ENCODE results near the gene HTR3B. TPM values are rescaled to one million over a fixed set of nuclear protein-coding genes. Genes with fewer than 3 reads are reported as not detected.
"Not testable (repeated sequence)": the region's sequence is repeated elsewhere in the genome, so short reads cannot be mapped to it uniquely, and the experiment has no call there.

HTR3B gene
- polyA plus RNA-seq, 1 of the 3 experiments (the other 2 are of a cell fraction) = not detected

DNA sequence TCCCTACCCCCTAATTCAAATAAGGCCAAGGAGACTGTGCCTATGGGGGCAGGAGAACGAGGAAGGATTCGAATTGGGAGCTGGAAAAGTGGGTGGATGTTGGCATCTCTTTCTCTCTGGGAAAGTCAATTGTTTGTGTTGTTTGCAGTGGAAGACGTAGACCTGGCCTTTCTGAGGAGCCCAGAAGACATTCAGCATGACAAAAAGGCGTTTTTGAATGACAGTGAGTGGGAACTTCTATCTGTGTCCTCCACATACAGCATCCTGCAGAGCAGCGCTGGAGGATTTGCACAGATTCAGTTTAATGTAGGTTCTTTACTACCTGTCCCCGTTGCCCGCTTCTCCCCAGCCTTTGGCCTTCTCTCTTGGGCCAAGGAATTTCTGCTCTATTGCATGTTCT is 28.2 kb downstream of the HTR3B start:
- no peak for TF ChIP-seq JUND (IDR thresholded peaks at IDR 0.05)
- no peak for TF ChIP-seq EZH2phosphoT487 (IDR thresholded peaks at IDR 0.05; ENCODE audit: borderline replicate concordance, low read depth)
- TF ChIP-seq RFX5 (IDR thresholded peaks at IDR 0.05; ENCODE audit: low read length) = no peak
- no peak for TF ChIP-seq FOXJ3 (CRISPR knock-in tag; IDR thresholded peaks at IDR 0.05)
- no peak for TF ChIP-seq RCOR1 (IDR thresholded peaks at IDR 0.05; ENCODE audit: low read length)
- no peak for TF ChIP-seq MAX (IDR thresholded peaks at IDR 0.05; ENCODE audit: low read depth)
- TF ChIP-seq CHD2 (IDR thresholded peaks at IDR 0.05; ENCODE audit: low read length, partially characterized antibody) = no peak
- no peak for TF ChIP-seq GATA2 (CRISPR knock-in tag; IDR thresholded peaks at IDR 0.05)
- TF ChIP-seq, protein P1, sequence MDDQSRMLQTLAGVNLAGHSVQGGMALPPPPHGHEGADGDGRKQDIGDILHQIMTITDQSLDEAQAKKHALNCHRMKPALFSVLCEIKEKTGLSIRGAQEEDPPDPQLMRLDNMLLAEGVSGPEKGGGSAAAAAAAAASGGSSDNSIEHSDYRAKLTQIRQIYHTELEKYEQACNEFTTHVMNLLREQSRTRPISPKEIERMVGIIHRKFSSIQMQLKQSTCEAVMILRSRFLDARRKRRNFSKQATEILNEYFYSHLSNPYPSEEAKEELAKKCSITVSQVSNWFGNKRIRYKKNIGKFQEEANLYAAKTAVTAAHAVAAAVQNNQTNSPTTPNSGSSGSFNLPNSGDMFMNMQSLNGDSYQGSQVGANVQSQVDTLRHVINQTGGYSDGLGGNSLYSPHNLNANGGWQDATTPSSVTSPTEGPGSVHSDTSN (IDR thresholded peaks at IDR 0.05) = no peak
- no peak for TF ChIP-seq TCF12 (IDR thresholded peaks at IDR 0.05)
- TF ChIP-seq ELF1 (IDR thresholded peaks at IDR 0.05) = no peak
- TF ChIP-seq, protein P2, sequence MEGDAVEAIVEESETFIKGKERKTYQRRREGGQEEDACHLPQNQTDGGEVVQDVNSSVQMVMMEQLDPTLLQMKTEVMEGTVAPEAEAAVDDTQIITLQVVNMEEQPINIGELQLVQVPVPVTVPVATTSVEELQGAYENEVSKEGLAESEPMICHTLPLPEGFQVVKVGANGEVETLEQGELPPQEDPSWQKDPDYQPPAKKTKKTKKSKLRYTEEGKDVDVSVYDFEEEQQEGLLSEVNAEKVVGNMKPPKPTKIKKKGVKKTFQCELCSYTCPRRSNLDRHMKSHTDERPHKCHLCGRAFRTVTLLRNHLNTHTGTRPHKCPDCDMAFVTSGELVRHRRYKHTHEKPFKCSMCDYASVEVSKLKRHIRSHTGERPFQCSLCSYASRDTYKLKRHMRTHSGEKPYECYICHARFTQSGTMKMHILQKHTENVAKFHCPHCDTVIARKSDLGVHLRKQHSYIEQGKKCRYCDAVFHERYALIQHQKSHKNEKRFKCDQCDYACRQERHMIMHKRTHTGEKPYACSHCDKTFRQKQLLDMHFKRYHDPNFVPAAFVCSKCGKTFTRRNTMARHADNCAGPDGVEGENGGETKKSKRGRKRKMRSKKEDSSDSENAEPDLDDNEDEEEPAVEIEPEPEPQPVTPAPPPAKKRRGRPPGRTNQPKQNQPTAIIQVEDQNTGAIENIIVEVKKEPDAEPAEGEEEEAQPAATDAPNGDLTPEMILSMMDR (IDR thresholded peaks at IDR 0.05) = no peak
- no peak for TF ChIP-seq FOSL2 (IDR thresholded peaks at IDR 0.05; ENCODE audit: borderline replicate concordance, low read depth)
- TF ChIP-seq SIN3A (IDR thresholded peaks at IDR 0.05; ENCODE audit: borderline replicate concordance, low read depth, low read length) = no peak
- Histone ChIP-seq H3K79me2 (ENCODE audit: insufficient read depth) (no peaks in the 10 kb centered on the region), H3K36me3 (replicated peaks in 1 of 2; ENCODE audit: control insufficient read depth in 1 of 2, insufficient read depth in 2 of 2, low read length in 1 of 2) (no peaks in the 10 kb centered on the region), H3K4me1 (ENCODE audit: control insufficient read depth in 1 of 2, insufficient read depth in 2 of 2, low read depth in 1 of 2, low read length in 1 of 2) (no peaks in the 10 kb centered on the region), H3K9me3 (no peaks in the 10 kb centered on the region), H4K20me1 (ENCODE audit: insufficient read depth) (no peaks in the 10 kb centered on the region), H3K9me2 (no peaks in the 10 kb centered on the region), H3K4me2 (no peak overlapping the region), H3K9ac (no peak overlapping the region), H3F3A (replicated peaks; ENCODE audit: insufficient read depth) (no peaks in the 10 kb centered on the region), H3K27me3 (ENCODE audit: insufficient read depth) (no peaks in the 10 kb centered on the region; the same call in 1 of the 2 replicates), H3K27ac (ENCODE audit: low read depth in 2 of 2, low read length in 1 of 2) (no peak overlapping the region), H3K4me3 (ENCODE audit: low read depth in 2 of 2, low read length in 1 of 2) (no peak overlapping the region), H2AFZ (ENCODE audit: low read depth) (no peak overlapping the region)
- ChIA-PET POLR2A (no interaction called here), CTCF (no interaction called here)
- WGBS (ENCODE audit: low lambda C conversion rate) = 28% methylated on average over 7 of the region's 7 CpGs
- no peak for DNase-seq

- H3K9me3 ChIP-seq; H3K36me3 ChIP-seq (replicated peaks in 1 of 2; ENCODE audit: control insufficient read depth in 1 of 2, insufficient read depth in 2 of 2, low read length in 1 of 2); H3K4me2 ChIP-seq; H3K27me3 ChIP-seq (ENCODE audit: insufficient read depth); H2AFZ ChIP-seq (ENCODE audit: low read depth); H3F3A ChIP-seq (replicated peaks; ENCODE audit: insufficient read depth); DNase-seq; H3K79me2 ChIP-seq (ENCODE audit: insufficient read depth); H4K20me1 ChIP-seq (ENCODE audit: insufficient read depth); H3K9ac ChIP-seq; H3K4me1 ChIP-seq (ENCODE audit: control insufficient read depth in 1 of 2, insufficient read depth in 2 of 2, low read depth in 1 of 2, low read length in 1 of 2); POLR2A ChIA-PET; H3K27ac ChIP-seq (ENCODE audit: low read depth in 2 of 2, low read length in 1 of 2); H3K4me3 ChIP-seq (ENCODE audit: low read depth in 2 of 2, low read length in 1 of 2); H3K9me2 ChIP-seq: not testable (repeated sequence)
- CTCF ChIA-PET = interaction anchor here (1.4 kb wide), 1 partner anchor 38 kb away, joined by 6 read pairs; no protein-coding TSS in a partner anchor
- 78% methylated on average over 3 of the region's 3 CpGs for WGBS (ENCODE audit: low lambda C conversion rate)
These were observed 29.6 kb downstream of the HTR3B start for GRCh38 chr11:113934193-113934592.
